Erythroblast (primary cell): ENCODE results near the gene AK8.

Experiments used
- DNase-seq, 2 experiments: peaks; one replicate each; lab custom pipeline; 2025; lab: John Stamatoyannopoulos, UW
- GATA1 ChIP-seq: IDR thresholded peaks from 2 replicates; pipeline ENCODE4 v1.6.1; 2011; ENCODE audit warnings: low read depth, mild to moderate bottlenecking, control low read depth, low read length, moderate library complexity
- POLR2A ChIP-seq: IDR thresholded peaks from 2 replicates; pipeline ENCODE4 v1.6.1; 2011; ENCODE audit warnings: mild to moderate bottlenecking, low read length

The AK8 gene

DNA sequence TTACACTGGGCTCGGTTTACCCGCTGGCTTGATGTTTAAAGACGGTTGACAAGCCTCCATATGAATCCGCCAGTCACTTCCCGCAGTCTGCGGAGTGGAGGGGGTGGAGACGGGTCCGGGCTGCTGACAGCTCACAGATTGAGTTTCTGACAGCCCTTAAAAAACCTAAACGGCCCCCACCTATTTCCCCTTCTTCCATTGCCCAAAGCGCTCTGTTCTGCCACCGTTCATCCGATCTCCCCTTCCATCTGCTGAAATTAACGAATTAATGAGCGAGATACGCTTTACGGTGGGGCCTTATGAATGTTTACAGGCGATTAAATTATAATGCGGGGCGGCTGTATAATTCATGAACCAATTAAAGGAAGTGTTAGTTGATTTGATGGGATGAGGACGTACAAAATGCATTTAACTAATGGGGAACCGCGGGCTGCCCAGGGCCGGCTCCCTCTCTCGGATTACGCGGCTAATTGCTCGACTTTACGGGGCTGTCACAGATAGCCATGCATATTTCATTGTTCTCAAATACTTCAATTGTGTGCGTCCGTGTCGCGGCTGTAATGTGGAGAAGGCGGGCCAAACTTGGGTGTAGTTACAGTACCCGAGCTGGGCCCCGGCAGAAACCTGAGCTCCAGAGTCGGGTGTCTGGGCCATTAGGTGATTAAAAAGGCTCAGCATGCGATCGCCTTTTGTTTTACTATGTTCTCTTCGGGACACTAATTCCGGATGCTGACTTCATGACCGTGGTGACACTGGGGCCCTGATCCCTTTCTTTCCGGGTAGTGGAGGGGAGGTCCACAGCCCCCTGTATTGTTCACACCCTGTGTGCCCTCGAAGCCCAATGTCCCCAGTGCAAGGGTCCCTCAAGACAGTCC lies 133.0 kb downstream of the AK8 start:
- TF ChIP-seq POLR2A: no peak
- TF ChIP-seq GATA1: no peak
- DNase-seq: no peak

DNA sequence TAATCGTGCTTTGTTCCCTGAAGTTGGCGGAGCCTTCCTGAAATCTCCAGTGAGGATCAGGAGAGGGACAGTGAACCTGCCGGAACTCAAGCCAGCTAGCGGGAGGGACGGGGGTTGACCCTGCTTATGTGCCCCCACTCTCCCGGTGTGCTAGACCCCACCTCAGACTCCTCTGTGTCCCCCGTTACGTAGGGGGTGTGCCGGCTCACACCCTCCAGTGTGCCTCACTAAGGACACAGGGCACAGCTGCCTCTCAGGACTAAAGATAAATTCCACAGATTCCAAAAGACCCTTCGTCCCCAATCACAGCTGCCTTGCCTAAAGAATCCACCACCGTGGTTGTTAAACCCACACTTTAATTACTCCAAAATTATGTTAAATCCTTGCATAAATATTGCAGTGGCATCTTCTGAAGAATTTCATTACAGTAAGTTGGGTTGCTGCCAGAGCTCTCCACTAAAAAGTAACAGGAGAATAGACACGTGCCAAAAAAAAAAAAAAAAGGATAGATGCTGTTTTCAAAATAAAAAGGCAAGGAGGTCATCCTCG lies 134.1 kb downstream of the AK8 start:
- DNase-seq: no peak
- no peak for TF ChIP-seq POLR2A
- TF ChIP-seq GATA1: no peak

DNA sequence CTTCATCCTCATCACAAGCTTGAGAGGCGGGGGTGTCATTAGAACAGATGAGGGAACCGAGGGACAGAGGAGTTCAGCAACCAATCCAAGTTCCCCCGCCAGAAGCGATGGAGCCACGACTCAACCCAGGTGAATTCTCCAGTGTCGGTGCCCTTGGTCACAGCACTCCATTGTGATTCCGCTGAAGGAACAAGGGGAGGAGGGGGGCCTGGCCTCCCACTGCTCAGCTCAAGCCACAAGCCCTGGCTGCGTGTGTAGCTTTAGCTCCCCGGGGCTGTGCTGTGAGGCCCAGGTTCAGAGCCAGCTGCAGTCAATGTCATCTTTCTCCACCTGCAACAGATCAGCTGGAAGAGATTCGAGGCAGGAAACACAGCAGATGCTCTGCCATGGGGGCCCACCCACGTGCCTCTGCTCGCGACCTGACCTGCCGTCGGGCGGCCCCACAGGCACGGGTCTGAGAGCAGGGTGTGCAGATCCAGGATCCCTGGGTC lies 135.2 kb downstream of the AK8 start:
- TF ChIP-seq POLR2A (no peak), GATA1 (no peak)
- no peak for DNase-seq

DNA sequence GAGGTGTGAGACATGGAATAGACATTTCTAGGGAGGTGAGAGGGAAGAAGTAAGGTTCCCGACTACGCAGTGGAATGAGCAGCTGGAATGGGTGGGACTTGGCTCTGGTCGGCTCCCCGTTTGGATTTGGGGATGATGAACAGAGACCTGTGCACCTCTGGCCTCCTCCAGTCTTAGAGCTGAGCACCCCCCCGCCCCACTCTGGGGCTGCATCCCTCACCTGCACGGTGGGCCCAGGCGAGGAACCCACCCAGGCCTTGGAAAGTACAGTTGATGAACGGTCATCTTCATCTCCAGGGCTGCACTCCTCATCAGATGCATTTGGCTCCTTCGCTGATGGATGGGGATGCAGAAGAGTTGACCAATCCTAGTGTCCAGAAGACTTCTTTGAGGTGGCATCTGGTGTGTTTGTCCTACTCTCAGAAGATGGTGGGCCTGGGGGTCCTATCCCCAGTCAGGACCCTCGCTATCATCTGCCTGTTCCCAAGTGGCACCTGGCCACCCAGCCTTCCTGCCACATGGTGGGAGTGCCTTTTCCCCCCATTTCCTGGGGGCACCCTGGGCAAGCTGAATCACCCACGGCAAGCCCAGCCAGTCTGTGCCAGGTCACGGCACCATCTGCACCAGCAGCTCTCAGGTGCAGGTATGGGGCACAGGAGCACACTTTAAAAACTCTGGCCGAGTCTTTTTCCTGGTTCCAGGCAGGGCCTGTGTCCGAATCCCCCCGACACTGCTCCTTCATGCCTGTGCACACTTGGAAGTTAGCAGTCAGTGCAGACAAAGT lies 137.4 kb downstream of the AK8 start:
- TF ChIP-seq GATA1: no peak
- TF ChIP-seq POLR2A: no peak
- no peak for DNase-seq

DNA sequence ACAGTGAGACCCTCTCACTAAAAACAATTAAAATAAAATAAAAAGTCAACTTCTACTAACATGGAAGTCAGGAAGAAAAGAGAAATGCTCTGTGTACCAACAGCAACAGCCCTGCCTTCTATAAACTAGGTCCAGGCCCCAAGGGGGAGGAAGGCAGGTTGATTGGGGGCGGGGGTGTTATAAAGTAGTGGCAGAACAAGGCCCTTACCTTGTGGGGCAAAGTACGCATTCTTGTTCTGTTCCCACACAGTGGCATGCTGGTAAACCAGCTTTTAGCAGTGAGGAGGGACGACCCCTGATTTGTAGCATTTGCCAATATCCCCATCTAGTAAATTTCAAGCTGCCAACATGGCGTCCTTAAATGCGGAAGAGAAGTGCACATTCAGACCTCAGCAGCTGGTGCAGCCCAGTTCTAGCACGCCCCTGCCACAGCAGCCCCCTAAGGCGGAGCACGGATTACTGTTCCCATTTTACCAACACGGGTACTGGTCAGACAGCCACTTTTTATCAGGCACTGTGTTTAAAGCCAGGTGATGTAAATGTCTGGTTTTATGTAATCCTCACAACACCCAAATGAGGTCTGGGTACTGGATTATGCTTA lies 138.3 kb downstream of the AK8 start:
- TF ChIP-seq GATA1: no peak
- no peak for TF ChIP-seq POLR2A
- DNase-seq: no peak

DNA sequence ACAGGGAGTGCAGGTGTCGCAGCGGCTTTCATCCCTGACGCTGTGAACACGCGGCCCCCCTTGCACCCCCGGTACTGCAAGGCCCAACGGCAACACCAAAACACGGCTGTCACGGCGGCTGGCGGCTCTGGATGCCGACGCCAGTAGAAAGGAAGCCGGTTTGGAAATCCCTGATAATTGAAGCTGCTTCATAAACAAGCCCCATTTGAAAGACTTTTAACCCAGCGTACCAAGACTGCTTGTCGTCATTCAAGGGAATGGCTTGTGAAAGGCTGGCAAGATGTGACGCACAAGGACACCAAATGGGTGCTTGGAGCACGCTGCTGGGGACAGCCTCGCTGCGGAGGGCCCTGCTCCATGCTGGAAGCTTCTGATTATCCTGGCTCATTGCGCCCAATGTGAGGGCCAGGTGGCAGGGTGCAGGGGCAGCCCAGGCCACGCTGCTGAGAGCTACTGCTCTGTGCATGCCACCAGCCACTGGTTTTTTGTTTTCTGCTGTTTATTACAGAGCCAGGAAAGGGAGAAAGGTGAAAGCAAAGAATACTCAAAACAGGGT lies 144.7 kb downstream of the AK8 start:
- TF ChIP-seq GATA1: no peak
- no peak for TF ChIP-seq POLR2A
- no peak for DNase-seq

DNA sequence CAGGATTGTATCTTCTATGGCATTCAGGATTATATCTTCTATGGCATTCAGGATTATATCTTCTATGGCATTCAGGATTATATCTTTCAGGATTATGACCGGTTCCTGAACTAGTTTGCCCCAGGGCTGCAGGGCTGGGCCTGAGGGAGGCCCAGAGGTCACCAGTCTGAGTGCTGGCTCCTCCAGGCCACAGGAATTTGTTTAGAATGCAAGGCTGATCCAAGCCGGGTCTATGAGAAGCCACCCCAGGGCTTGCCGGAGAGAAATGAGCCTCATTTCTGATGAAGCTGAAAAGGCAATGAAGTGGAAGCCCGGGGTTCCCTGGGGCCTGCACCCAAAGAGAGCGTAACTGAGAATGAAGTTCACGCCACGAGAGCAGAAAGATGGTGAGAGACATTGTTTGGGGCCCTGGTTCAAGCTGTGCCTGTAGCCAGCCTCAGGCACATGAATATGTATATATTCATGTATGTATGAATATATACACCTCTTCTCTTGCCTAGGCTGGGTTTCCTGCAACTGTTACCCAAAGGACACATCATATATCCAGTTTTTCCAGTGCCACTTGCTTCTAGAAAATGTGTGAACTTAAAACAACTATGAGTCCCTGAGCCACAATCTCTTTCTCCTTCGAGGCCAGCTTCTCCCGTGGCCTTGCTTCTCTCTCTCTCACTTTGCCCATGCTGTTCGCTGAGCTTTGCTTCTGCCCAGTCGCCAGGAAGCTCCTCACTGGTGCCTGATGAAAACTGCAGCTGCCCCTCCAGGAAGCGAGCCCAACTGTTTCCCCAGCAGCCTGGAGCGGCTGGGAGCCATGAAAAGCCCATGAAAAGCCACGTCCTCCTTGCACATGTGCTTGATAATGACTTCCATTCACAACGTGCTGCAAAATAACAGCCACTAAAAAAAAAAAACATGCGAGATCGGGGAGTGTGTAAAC lies 145.5 kb downstream of the AK8 start:
- no peak for TF ChIP-seq GATA1
- TF ChIP-seq POLR2A: no peak
- no peak for DNase-seq

DNA sequence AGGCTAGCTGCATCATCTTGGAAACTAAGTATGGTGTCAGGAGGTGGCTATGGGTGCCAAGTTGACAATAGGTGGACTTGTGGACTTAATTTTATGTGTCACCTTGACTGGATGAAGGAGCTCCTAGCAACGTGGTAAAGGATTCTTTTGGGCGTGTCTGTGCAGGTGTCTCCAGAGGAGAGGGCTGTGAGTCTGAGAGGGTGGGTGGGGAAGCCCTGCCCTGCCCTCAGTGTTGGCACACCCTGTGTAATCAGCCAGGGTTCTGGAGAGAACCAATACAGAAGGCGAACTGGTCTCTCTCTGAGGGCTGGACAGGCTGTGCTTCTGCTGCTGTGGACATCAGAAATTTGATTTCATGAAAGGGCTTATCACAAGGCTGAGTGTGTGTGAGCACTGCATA lies 146.9 kb downstream of the AK8 start:
- DNase-seq: no peak
- no peak for TF ChIP-seq POLR2A
- no peak for TF ChIP-seq GATA1

DNA sequence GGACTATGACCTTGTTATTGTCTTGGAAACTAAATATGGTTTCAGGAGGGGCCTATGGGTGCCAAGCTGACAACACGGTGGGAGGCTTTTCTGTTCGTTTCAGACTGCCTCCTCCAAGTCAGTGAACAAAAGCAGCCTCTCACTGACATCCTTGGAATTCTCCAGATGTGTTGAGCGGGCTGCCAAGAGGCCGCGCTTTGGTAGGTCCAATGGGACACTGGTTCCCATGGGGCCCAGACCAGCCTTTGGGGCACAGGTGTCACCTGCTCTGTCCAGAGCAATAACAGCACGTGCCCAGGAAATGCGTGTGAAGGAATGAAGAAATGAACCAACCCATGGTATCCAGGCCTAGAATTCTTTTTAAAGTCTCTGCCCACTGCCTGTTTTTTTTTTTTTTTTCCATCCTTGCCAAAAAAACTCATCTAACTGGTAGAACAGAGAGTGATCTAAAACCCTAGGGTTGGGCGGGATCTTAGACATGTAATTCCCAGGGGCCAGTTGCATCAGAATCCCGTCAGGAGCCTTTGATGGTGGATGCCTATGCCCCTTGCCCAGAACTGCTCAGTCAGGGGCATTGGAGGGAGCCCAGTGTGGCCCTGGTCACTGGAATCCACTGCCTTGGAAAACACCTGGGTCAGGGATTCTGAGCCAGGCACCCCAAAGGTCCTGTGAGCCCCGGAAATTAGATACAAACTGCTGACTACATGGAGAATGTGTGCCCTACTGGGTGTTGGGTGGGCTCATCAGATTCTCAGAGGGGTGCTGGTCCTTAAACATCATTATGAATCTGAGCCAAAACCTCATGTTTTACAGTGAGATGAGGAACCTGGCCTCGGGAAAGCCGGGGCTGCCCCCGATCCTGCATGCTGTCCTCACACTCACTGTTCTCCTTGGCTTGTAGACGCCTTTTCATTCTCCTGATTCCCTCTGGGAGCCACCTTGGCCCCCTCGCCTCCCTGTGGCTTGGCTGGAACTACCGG lies 147.7 kb downstream of the AK8 start:
- no peak for DNase-seq
- no peak for TF ChIP-seq GATA1
- TF ChIP-seq POLR2A: no peak

DNA sequence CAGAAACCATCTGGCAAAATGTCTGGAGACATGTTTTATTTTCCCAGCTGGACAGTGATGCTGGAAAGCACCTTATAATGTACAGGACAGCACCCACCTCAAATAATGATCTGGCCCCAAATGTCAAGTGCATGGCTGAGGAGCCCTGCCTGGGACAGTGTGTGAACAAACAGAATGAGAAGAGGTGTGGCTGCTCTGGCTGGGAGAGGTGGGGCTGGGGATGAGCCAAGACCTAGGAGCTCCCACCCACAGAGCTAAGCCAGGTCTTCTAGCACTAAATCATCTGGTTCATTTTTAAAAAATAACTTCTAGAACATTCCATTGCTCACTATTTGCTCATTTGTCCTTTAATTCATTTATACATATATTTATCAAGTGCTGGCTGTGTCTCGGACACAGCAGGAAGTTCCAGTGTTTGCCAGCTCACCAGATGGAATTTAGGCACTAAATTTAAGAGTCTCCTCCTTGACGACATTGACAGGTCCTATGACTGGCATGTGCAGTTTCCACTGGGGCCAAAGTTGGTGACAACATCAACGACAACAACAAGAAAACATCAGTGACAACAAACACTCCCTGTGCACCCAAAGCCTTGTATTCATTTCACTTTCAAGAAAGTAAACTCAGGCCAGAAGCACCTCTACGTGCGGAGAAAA lies 148.7 kb downstream of the AK8 start:
- no peak for TF ChIP-seq GATA1
- TF ChIP-seq POLR2A: no peak
- DNase-seq: no peak

DNA sequence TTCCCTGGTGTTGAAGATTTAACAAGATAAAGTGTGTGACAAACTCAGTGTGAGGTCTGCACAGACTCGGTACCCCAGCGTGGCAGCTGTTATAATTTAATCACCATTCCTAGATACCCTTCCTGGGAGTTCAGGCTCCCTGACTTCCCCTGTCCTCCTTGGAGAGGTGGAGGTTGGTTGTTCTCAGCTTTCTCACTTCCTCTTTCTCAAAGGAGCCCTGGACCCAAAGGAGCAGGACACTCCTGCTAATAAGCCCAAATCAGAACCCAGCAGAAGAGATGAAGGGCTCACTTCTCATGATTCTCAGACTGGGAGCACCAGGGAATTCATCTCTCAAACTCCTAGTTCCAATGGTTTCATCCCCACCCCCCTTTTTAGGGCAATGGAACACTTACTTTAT lies 149.6 kb downstream of the AK8 start:
- DNase-seq: no peak
- TF ChIP-seq GATA1 (no peak), POLR2A (no peak)

DNA sequence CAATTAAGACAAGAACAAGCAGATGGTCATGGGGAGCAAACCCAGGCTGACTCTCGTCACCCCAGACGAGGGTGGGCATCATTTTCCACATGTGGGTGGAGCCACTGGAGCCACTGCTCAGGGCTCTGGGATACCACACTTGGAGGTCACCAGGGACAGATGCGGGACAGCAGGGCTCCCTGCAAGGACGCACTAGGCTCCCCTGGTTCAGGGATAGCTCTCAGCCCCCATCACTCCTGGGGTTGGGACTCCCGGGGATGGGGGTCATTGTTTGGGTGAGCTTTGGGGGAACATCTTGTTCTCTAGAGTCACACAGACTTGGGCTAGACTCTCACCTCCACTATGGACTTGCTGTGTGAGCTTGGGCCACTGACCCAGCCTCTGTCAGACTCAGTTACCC lies 150.0 kb downstream of the AK8 start:
- DNase-seq: no peak

More for the DNA sequence above, 150.0 kb downstream of the AK8 start:
- no peak for TF ChIP-seq GATA1
- no peak for TF ChIP-seq POLR2A
